Brain pericyte (primary cell): Measurements from ENCODE around the gene WASHC3.
"Not testable (repeated sequence)": the region's sequence is repeated elsewhere in the genome, so short reads cannot be mapped to it uniquely, and the experiment has no call there.

Experiments
- DNase-seq: peaks from one replicate; pipeline ENCODE4 v3.0.0-alpha.2; 2012; ENCODE audit warnings: low read depth, low spot score

The WASHC3 gene

GRCh38 chr12:102061560-102062418 is at the start of gene WASHC3:
Gene WASHC3 (minus strand): TSS chr12:102061991. CDS start chr12:102061962, 29 bp downstream.
- DNase-seq = peak; percentile 75

GRCh38 chr12:102110782-102111181 is 49.0 kb upstream of the WASHC3 start:
- no peak for DNase-seq

- DNase-seq = no peak
Measured at GRCh38 chr12:102107970-102108369, 46.2 kb upstream of the WASHC3 start.

GRCh38 chr12:102106905-102107304 is 45.1 kb upstream of the WASHC3 start:
- no peak for DNase-seq

- DNase-seq = no peak
Measured at GRCh38 chr12:102096855-102097254, 35.1 kb upstream of the WASHC3 start.

GRCh38 chr12:102095677-102096263 is 34.0 kb upstream of the WASHC3 start:
- no peak for DNase-seq

- no peak for DNase-seq
Measured at GRCh38 chr12:102093319-102093718, 31.5 kb upstream of the WASHC3 start.

- not testable (repeated sequence) for DNase-seq
Measured at GRCh38 chr12:102089228-102089835, 27.5 kb upstream of the WASHC3 start.

- DNase-seq = no peak
Measured at GRCh38 chr12:102080842-102081241, 19.1 kb upstream of the WASHC3 start.

GRCh38 chr12:102072092-102072491 is 10.3 kb upstream of the WASHC3 start:
- DNase-seq = not testable (repeated sequence)

- no peak for DNase-seq
Measured at GRCh38 chr12:102069707-102070106, 7.9 kb upstream of the WASHC3 start.

GRCh38 chr12:102067574-102068258 is 5.9 kb upstream of the WASHC3 start:
- DNase-seq = no peak

GRCh38 chr12:102064476-102064875 is 2.7 kb upstream of the WASHC3 start:
- DNase-seq = no peak

GRCh38 chr12:102063069-102063468 is 1.3 kb upstream of the WASHC3 start:
- DNase-seq = no peak

- DNase-seq = no peak
Measured at GRCh38 chr12:102062419-102062806, 622 bp upstream of the WASHC3 start.

- DNase-seq = no peak
Measured at GRCh38 chr12:102061096-102061559, 663 bp downstream of the WASHC3 start.

GRCh38 chr12:102059343-102059742 is 2.4 kb downstream of the WASHC3 start:
- no peak for DNase-seq

- no peak for DNase-seq
Measured at GRCh38 chr12:102054345-102054744, 7.4 kb downstream of the WASHC3 start.

- DNase-seq = no peak
Measured at GRCh38 chr12:102053062-102053349, 8.8 kb downstream of the WASHC3 start.

- no peak for DNase-seq
Measured at GRCh38 chr12:102052192-102053061, 9.4 kb downstream of the WASHC3 start.

GRCh38 chr12:102051431-102051965 is 10.3 kb downstream of the WASHC3 start:
- DNase-seq = no peak
